GM23338 (cell line): ENCODE data around the gene MAP1LC3A.

ENCODE experiments used
- CREB1 ChIP-seq: fragments of 250-450 bp; sonication (Bioruptor Pico); IDR thresholded peaks from 2 replicates; pipeline ENCODE4 v1.5.0; 2020; ENCODE audit warnings: low read depth, mild to moderate bottlenecking, moderate library complexity
- EZH2 ChIP-seq: fragments of 200-600 bp; sonication (generic); IDR thresholded peaks from one replicate; pipeline ENCODE4 v1.8.0; 2017; ENCODE audit warnings: antibody characterized with exemption, mild to moderate bottlenecking, low read depth; ENCODE audit not compliant: unreplicated experiment
- EZH2phosphoT487 ChIP-seq: fragments of 200-600 bp; sonication (generic); IDR thresholded peaks from one replicate; pipeline ENCODE4 v1.8.1; 2018; ENCODE audit warnings: antibody characterized with exemption; ENCODE audit not compliant: unreplicated experiment
- JUNB ChIP-seq: IDR thresholded peaks from one replicate; pipeline ENCODE4 v1.6.1; 2016; ENCODE audit warnings: antibody characterized with exemption; ENCODE audit not compliant: unreplicated experiment
- POLR2AphosphoS5 ChIP-seq: IDR thresholded peaks from 2 replicates; pipeline ENCODE4 v1.6.1; 2016; ENCODE audit warnings: antibody characterized with exemption, low read depth
- ZNF114 ChIP-seq: fragments of 250-450 bp; sonication (Bioruptor Pico); IDR thresholded peaks from 2 replicates; pipeline ENCODE4 v1.5.0; 2020; ENCODE audit warnings: mild to moderate bottlenecking, moderate library complexity
- ZNF331 ChIP-seq: fragments of 250-450 bp; sonication (Bioruptor Pico); IDR thresholded peaks from 2 replicates; pipeline ENCODE4 v1.5.0; 2020; ENCODE audit warnings: low read depth, mild to moderate bottlenecking, moderate library complexity
- TF ChIP-seq, protein P1 (sequence below), 2 experiments: fragments of 200-600 bp in 1 of 2; sonication (generic) in 1 of 2; conservative IDR thresholded peaks; 2 replicates each; pipeline versions ENCODE4 v1.5.1 to v1.6.1; 2016 to 2017; ENCODE audit warnings: antibody characterized with exemption in 2 of 2, low read depth in 2 of 2, mild to moderate bottlenecking in 2 of 2, moderate library complexity in 1 of 2
- TF ChIP-seq, protein P2 (sequence below): IDR thresholded peaks from one replicate; pipeline ENCODE4 v1.6.1; 2018; ENCODE audit warnings: antibody characterized with exemption; ENCODE audit not compliant: unreplicated experiment
- TF ChIP-seq, protein P3 (sequence below): IDR thresholded peaks from 2 replicates; pipeline ENCODE4 v1.6.1; 2016; ENCODE audit warnings: antibody characterized with exemption
- TF ChIP-seq, protein P4 (sequence below): fragments of 250-450 bp; sonication (Bioruptor Pico); IDR thresholded peaks from 2 replicates; pipeline ENCODE4 v1.5.0; 2020; ENCODE audit warnings: mild to moderate bottlenecking, moderate library complexity

DNA sequence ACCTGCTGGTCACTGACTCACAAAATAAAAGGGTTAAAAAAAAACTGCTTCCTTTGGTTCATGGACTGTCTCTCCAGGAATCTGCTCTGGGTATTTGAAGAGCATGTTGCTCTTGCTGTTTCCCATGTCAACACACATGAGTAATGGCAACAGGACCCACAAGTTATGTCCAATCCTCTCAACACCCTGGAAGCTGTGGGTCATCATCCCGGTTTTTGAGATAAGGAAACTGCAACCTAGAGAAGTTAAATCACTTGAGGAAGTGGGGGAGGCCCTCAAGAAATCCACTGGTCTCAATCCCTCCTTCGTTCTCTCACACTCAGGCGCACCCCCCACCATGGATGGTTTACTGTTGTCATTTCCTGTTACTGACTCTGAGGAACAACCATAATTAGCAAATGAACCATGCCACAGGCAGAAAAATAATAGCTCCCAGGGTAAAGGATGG lies 12.4 kb downstream of the MAP1LC3A start:
- TF ChIP-seq POLR2AphosphoS5 (no peak), CREB1 (CRISPR knock-in tag) (no peak), EZH2 (no peak), EZH2phosphoT487 (no peak), ZNF331 (CRISPR knock-in tag) (no peak), ZNF114 (CRISPR knock-in tag) (no peak), JUNB (no peak)
- TF ChIP-seq, protein P1, sequence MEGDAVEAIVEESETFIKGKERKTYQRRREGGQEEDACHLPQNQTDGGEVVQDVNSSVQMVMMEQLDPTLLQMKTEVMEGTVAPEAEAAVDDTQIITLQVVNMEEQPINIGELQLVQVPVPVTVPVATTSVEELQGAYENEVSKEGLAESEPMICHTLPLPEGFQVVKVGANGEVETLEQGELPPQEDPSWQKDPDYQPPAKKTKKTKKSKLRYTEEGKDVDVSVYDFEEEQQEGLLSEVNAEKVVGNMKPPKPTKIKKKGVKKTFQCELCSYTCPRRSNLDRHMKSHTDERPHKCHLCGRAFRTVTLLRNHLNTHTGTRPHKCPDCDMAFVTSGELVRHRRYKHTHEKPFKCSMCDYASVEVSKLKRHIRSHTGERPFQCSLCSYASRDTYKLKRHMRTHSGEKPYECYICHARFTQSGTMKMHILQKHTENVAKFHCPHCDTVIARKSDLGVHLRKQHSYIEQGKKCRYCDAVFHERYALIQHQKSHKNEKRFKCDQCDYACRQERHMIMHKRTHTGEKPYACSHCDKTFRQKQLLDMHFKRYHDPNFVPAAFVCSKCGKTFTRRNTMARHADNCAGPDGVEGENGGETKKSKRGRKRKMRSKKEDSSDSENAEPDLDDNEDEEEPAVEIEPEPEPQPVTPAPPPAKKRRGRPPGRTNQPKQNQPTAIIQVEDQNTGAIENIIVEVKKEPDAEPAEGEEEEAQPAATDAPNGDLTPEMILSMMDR (conservative IDR thresholded peaks at IDR 0.05; ENCODE audit: low read depth in 2 of 2), result no peak
- TF ChIP-seq, protein P2, sequence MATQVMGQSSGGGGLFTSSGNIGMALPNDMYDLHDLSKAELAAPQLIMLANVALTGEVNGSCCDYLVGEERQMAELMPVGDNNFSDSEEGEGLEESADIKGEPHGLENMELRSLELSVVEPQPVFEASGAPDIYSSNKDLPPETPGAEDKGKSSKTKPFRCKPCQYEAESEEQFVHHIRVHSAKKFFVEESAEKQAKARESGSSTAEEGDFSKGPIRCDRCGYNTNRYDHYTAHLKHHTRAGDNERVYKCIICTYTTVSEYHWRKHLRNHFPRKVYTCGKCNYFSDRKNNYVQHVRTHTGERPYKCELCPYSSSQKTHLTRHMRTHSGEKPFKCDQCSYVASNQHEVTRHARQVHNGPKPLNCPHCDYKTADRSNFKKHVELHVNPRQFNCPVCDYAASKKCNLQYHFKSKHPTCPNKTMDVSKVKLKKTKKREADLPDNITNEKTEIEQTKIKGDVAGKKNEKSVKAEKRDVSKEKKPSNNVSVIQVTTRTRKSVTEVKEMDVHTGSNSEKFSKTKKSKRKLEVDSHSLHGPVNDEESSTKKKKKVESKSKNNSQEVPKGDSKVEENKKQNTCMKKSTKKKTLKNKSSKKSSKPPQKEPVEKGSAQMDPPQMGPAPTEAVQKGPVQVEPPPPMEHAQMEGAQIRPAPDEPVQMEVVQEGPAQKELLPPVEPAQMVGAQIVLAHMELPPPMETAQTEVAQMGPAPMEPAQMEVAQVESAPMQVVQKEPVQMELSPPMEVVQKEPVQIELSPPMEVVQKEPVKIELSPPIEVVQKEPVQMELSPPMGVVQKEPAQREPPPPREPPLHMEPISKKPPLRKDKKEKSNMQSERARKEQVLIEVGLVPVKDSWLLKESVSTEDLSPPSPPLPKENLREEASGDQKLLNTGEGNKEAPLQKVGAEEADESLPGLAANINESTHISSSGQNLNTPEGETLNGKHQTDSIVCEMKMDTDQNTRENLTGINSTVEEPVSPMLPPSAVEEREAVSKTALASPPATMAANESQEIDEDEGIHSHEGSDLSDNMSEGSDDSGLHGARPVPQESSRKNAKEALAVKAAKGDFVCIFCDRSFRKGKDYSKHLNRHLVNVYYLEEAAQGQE, result no peak
- TF ChIP-seq, protein P3, sequence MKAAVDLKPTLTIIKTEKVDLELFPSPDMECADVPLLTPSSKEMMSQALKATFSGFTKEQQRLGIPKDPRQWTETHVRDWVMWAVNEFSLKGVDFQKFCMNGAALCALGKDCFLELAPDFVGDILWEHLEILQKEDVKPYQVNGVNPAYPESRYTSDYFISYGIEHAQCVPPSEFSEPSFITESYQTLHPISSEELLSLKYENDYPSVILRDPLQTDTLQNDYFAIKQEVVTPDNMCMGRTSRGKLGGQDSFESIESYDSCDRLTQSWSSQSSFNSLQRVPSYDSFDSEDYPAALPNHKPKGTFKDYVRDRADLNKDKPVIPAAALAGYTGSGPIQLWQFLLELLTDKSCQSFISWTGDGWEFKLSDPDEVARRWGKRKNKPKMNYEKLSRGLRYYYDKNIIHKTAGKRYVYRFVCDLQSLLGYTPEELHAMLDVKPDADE, result no peak
- TF ChIP-seq, protein P4, sequence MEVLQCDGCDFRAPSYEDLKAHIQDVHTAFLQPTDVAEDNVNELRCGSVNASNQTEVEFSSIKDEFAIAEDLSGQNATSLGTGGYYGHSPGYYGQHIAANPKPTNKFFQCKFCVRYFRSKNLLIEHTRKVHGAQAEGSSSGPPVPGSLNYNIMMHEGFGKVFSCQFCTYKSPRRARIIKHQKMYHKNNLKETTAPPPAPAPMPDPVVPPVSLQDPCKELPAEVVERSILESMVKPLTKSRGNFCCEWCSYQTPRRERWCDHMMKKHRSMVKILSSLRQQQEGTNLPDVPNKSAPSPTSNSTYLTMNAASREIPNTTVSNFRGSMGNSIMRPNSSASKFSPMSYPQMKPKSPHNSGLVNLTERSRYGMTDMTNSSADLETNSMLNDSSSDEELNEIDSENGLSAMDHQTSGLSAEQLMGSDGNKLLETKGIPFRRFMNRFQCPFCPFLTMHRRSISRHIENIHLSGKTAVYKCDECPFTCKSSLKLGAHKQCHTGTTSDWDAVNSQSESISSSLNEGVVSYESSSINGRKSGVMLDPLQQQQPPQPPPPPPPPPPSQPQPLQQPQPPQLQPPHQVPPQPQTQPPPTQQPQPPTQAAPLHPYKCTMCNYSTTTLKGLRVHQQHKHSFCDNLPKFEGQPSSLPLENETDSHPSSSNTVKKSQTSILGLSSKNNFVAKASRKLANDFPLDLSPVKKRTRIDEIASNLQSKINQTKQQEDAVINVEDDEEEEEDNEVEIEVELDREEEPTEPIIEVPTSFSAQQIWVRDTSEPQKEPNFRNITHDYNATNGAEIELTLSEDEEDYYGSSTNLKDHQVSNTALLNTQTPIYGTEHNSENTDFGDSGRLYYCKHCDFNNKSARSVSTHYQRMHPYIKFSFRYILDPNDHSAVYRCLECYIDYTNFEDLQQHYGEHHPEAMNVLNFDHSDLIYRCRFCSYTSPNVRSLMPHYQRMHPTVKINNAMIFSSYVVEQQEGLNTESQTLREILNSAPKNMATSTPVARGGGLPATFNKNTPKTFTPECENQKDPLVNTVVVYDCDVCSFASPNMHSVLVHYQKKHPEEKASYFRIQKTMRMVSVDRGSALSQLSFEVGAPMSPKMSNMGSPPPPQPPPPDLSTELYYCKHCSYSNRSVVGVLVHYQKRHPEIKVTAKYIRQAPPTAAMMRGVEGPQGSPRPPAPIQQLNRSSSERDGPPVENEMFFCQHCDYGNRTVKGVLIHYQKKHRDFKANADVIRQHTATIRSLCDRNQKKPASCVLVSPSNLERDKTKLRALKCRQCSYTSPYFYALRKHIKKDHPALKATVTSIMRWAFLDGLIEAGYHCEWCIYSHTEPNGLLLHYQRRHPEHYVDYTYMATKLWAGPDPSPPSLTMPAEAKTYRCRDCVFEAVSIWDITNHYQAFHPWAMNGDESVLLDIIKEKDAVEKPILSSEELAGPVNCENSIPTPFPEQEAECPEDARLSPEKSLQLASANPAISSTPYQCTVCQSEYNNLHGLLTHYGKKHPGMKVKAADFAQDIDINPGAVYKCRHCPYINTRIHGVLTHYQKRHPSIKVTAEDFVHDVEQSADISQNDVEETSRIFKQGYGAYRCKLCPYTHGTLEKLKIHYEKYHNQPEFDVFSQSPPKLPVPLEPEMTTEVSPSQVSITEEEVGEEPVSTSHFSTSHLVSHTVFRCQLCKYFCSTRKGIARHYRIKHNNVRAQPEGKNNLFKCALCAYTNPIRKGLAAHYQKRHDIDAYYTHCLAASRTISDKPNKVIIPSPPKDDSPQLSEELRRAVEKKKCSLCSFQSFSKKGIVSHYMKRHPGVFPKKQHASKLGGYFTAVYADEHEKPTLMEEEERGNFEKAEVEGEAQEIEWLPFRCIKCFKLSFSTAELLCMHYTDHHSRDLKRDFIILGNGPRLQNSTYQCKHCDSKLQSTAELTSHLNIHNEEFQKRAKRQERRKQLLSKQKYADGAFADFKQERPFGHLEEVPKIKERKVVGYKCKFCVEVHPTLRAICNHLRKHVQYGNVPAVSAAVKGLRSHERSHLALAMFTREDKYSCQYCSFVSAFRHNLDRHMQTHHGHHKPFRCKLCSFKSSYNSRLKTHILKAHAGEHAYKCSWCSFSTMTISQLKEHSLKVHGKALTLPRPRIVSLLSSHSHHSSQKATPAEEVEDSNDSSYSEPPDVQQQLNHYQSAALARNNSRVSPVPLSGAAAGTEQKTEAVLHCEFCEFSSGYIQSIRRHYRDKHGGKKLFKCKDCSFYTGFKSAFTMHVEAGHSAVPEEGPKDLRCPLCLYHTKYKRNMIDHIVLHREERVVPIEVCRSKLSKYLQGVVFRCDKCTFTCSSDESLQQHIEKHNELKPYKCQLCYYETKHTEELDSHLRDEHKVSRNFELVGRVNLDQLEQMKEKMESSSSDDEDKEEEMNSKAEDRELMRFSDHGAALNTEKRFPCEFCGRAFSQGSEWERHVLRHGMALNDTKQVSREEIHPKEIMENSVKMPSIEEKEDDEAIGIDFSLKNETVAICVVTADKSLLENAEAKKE (CRISPR knock-in tag), result no peak
